ENCODE measurements around the gene B4GALT2.

GRCh38 chr1:43978264-43978550, 803 bp upstream of the B4GALT2 start:
- TF ChIP-seq CTCF (IDR thresholded peaks at IDR 0.05; ENCODE audit: borderline replicate concordance, extremely low read depth, low read length, poor library complexity, severe bottlenecking), result no peak
- TF ChIP-seq EZH2 (IDR thresholded peaks at IDR 0.05; ENCODE audit: borderline replicate concordance, low read depth, low read length, severe bottlenecking), result no peak

All from DND-41 (cell line).